ENCODE data around the gene MYO5A.
"Not testable (repeated sequence)": the region's sequence is repeated elsewhere in the genome, so short reads cannot be mapped to it uniquely, and the experiment has no call there.

The MYO5A gene

DNA sequence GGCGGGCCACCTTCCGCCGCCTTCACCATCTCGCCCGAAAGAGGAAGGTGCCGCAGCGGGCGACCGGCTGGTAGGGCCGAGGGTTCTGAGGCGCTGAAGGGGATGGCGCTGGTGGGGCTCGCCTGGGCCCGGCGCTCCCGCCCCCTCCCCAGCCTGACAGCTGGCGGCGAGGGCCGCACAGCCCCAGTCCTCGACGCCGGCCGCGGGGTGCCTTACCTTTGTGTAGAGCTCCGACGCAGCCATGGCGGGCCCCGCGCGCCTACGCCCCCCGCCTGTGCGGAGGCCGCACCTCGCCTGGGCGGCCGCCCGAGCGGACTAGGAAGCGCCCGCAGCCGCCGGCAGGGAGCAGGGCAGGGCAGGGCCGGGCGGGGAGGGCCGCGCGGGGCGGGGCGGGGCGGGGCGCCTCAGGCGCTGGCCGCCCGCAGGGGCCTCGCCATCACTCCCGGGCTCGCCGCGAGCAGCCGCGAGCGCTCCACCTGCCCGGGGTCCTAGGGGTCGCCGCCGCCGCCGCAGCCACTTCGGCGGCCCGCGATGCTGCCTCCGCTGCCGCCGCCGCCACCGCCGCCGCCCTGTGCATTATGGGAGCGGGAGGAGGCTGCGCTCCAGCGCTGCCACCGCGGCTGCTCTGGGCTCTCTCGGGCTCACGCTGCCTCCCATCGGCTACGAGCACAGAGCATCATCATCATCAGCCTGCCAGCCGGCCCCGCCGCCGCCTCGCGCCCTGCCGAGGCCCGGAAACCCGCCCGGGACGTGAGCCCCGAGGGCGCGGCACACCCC is at the start of gene MYO5A:
Gene MYO5A, minus strand, starts transcription at position 317 of the 777 bp plus-strand sequence. Its CDS starts 74 bp downstream, at position 243.
- DNase-seq (ENCODE audit: low read depth), result peak; percentile 32

DNA sequence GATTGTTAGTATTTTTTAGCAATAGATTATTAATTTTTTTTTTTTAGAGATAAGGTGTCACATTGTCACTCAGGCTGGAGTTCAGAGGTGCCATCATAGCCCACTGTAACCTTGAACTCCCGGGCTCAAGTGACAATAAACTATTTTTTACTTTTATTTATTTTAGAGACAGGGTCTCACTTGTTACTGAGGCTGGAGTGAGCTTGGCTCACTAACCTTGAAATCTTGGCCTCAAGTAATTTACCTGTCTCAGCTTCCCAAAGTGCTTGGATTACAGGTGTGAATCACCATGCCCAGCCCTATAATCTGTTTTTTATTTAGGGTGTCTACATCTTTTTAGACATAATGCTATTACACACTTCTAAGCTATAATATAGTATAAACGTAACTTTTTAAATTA is 48.0 kb upstream of the MYO5A start:
- DNase-seq (ENCODE audit: low read depth), result no peak

DNA sequence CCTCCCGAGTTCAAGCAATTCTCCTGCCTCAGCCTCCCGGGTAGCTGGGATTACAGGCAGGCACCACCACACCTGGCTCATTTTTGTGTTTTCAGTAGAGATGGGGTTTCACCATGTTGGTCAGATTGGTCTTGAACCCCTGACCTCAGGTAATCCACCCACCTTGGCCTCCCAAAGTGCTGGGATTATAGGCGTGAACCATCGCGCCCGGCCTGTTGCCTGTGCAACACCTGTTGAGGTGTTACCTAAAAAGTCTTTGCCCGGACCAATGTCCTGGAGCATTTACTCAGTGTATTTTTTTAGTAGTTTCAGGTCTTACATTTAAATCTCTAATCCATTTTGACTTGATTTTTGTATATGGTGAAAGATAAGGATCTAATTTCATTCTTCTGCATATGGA is 46.9 kb upstream of the MYO5A start:
- DNase-seq (ENCODE audit: low read depth), result not testable (repeated sequence)

DNA sequence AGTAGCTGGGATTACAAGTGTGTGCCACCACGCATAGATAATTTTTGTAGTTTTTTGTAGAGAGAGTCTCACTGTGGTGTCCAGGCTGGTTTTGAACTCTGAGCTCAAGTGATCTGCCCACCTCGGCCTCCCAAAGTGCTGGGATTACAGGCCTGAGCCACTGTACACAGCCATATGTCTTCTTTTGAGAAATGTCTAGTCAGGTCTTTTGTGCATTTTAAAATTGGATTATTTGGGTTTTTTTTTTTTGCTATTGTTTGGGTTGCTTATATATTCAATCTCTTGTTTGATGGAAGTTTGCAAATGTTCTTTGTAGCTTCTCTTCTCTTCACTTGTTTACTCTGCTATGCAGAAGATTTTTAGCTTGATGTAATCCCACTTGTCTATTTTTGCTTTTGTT is 46.4 kb upstream of the MYO5A start:
- DNase-seq (ENCODE audit: low read depth), result no peak

DNA sequence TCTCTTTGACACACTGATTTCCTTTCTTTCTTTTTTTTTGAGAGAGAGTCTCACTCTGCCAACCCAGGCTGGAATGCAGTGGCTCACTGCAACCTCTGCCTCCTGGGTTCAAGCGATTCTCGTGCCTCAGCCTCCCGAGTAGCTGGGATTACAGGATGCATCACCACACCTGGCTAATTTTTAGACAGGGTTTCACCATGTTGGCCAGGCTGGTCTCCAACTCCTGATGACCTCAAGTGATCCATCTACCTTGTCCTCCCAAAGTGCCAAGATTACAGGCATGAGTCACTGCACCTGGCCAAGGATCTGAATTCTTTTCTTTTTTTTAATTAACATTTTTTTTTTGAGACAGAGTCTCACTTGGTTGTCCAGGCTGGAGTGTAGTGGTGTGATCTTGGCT is 45.9 kb upstream of the MYO5A start:
- not testable (repeated sequence) for DNase-seq (ENCODE audit: low read depth)

DNA sequence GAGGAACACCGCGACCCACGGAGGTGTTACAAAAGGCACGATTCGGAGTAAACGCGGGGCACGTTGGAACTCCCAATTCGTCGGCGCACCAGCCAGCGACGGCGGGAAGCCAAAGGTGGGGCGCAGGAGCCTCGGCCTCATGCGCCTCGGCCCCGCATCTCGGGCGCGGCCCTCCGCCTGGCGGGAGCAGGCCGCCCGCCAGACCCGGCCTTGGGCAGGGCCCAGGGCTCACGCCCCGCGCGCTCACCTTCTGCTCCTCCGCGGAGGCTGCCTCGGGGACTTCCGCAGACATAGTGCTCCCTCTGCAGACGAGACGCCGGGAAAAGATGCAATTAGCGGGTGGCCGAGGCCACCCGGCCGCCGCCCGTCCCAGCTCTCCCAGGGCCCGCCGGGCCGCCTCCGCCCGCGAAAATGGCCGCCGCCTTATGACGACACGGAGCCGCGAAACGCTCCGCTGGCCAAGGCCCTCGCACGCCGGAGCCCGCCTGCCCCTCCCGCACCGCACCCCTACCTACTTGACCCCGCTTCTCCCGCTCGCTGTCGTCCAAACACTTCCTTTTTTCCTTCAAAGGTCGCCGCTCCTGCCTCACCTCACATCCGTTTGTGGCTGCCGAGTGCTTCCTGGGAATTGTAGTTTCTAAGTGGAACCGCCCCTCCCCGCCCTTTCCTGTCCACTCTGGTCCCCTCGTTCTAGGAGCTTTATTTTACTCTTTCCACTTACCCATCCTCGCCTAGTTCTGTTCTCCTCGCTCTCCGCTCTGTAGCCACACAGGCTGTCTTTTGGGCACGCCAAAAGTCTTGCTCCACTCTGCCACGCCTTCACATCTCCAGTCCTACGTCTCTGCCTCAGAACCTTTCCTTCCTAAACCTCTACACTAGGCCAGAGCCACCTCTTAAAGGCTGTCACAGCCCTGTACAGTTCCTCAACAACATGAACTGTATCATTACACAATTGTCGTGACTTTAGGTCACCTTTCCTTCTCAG is 40.2 kb upstream of the MYO5A start, which contains the start of gene ARPP19:
Gene ARPP19, minus strand, starts transcription at position 430 of the 985 bp plus-strand sequence. Its CDS starts 138 bp downstream, at position 292.
- peak; percentile 84 for DNase-seq (ENCODE audit: low read depth)

DNA sequence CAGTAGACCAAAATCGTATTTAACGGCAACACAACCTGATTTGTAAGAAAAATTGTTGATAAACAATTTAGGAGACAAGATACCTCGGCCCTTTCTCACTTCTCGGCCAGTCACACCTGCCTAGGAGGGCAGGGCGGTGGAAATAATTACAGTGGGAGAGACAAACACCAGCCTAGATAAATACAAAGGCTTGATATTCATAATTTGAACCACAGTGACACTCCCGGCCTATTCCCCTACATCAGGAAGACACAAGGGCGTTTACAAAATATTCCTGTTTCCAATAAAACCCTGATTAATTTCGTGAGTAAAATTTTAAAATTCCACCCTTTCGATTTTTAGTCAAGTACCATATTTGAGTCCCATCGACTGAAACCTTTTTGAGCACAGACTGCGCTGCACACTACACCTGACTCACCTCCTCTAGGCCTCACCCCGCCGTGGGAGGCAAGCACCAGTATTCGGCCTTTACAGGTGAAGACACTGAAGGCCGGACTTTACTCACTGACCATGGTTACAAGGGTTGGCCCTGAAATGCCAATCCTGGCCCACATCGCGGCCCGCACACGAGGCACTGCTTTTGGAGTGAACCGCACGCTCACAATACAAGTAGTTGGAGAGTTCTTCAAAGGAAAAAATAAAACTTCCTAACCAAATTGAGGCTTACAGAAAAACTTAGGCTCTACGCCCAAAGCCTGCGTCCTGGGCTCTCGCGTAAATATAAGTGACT is 39.4 kb upstream of the MYO5A start:
- no peak for DNase-seq (ENCODE audit: low read depth)

DNA sequence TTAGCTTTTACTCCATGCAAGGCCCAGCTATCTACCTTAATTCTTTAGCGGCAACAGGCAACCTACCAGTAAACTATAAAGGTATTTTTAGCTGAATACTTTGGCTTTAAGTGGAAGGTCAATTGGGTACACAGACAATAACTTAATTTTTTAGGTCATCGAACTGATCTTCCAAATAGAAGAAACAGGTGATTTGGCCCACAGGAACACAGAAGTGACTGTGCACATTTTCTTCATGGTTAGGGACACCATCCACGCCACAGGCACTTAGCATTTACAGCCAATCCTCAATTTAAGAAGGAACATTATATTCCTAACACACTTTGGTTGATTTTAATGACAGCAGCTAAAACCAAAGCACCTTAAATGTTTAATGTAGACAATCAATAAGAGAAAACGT is 38.2 kb upstream of the MYO5A start:
- DNase-seq (ENCODE audit: low read depth), result no peak

DNA sequence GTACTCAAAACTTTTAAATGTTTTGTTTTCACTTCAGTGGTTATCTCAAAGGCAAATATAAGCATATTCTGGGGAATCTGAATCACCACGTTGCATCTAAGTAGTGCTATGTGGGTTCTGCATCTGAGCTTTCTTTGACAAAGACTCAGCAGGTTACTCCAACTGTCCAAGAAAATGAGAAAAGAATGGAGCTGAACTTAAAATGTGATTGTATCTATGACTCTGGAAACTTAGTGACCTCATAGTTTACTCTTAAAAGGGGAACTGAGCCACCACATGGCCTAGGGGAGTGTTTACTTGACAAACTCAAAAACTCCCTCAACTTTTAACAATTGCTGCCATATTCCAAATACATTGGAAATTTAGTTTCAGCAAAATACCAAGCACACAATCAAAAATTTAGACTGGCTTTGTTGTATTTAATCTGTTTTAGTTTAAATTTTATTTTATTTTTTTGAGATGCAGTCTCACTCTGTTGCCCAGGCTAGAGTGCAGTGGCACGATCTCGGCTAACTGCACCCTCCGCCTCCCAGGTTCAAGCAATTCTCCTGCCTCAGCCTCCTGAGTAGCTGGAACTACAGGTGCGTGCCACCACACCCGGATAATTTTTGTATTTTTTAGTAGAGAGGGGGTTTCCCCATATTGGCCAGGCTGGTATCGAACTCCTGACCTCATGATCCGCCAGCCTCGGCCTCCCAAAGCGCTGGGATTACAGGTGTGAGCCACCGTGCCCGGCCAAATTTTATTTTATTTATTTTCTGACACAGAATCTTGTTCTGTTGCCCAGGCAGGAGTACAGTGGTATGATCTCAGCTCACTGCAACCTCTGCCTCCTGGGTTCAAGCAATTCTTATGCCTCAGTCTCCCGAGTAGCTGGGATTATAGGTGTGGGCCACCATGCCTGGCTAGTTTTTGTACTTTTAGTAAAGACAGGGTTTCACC is 37.0 kb upstream of the MYO5A start:
- DNase-seq (ENCODE audit: low read depth), result not testable (repeated sequence)

DNA sequence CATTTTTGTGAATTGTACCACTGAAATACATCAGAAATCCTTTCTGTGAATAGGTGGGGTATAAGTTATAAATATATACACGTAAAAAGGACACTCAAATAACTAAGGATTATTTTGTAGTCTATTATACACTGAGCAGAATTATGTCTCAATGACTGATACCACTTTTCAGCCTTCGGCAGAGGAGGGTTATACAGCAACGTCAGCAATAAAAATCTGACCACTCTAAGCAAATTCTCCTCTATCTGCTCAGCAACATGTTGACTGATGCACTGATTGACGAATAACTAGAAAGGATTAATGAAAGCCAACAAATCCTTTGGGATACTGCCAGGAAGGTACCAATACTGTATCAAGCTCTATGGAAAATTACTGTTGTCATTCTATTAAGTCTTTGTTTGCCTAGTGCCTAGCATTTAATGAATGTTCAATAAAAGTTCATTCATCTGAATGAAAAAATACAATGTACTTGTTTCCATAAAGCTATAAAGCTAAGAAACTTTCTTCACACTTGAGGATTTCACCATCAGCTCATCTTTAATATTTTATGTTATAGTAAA is 34.9 kb upstream of the MYO5A start:
- DNase-seq (ENCODE audit: low read depth), result no peak

DNA sequence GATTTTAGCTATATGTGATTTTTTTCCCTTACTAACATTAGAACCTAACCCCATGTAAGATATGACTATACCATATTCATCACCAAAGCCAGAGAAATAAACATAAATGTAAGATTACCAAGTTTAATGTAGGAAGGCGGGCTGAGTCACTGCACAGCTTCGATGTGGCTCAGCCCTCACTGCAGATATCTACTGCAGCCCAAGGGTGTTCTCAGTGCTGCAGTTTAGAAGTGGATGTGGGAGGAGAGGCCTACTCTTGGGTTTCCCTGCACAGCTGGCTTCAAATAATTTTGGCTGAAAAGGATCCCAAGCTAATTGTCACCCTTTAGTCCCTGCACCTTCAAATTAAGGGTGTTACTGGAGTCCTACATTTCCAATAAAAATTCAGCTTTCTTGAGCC is 30.9 kb upstream of the MYO5A start:
- DNase-seq (ENCODE audit: low read depth), result no peak

DNA sequence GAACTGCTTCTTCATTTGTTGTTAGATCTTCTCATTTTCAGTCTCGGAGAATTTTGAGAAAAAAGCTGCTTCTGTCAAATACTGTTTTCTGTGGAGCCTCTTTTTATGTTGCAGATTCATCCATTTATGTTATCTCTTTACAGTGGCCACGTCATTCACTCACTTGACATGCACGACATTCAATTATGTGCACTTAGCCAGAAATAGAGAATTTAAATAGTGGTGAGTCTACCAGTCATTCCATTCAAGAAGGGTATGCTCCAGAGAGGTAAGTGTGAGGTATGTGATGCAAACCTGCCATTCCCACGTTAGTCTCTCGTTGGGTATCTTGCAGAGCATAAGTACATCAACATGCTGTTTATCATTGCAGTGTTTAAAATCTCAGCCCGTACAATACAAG is 30.3 kb upstream of the MYO5A start:
- DNase-seq (ENCODE audit: low read depth), result no peak

DNA sequence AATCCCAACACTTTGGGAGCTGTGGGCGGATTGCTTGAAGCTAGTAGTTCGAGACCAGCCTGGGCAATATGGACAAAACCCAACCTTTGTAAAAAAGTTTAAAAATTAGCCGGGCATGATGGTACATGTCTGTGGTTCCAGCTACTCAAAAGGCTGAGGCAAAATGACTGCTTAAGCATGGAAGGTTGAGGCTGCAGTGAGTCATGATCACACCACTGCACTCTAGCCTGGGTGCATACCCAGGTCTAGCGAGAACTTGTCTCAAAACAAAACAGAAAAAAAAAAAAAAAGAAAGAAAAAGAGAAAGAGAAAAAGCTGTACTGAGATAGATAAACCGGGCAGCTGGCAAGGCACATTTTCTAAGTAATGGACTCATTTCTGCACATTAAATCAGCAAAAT is 29.5 kb upstream of the MYO5A start:
- DNase-seq (ENCODE audit: low read depth), result peak; percentile 9

DNA sequence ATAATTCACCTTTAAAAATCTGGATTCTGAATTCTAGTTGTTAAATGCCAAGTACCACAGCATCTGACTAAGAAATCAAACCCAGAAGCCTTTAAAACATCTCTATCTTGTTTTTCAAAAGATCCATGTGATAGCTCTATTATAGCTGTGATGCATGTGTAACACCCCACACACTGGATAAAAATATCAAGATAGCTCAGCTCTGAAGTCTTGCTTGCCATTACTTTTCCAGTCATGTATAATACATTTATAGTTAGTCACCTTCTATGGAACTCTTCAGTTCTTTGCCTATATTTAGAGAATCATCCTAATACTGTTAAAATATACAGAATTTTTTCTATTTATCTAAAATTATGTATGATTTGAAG is 28.6 kb upstream of the MYO5A start:
- no peak for DNase-seq (ENCODE audit: low read depth)

DNA sequence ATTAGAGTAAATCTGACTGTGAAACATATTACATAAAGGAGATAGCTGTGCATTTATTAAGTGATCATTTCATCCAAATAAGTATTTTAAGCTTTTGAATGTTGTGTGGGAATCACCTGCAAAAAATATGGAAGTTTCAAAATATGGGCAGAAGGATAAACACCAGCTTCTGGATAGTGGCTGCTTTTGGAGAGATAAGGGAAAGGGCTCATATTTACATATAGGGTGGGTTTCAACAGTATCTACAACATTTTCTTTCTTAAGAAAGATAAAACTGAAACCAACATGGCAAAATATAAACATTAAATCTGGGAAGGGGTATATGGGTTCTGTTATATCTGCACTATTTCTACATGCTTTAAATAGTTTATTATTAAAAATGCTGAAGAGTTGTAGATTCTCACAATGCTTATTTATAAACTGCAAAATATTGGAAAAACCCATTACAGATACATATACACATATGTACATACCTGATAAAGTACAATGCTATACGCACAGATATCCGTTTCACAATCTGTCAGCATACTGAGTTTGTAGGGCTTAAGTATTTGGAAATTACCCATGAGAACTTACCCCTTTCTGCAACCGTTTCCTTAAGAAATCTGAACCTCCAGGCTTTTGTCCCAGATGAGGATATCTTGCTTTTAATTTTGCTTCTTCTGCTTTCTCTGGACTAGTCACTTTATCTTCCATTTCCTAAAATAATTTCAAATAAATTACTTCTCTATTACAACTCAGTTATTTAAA is 28.0 kb upstream of the MYO5A start:
- DNase-seq (ENCODE audit: low read depth), result no peak

DNA sequence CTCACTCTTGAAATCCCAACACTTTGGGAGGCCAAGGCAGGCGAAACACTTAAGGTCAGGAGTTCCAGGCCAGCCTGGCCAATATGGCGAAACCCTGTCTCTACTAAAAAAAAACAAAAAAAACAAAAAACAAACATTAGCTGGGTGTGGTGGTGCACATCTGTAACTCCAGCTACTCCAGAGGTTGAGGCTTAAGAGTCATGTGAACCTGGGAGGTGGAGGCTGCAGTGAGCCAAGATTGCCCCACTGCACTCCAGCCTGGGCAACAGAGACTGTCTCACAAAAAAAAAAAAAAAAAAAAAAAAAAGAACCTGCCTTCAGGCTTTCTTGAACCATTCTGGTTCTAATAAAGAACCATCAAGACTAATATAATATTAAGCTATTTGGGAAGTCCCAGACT is 23.6 kb upstream of the MYO5A start:
- no peak for DNase-seq (ENCODE audit: low read depth)

DNA sequence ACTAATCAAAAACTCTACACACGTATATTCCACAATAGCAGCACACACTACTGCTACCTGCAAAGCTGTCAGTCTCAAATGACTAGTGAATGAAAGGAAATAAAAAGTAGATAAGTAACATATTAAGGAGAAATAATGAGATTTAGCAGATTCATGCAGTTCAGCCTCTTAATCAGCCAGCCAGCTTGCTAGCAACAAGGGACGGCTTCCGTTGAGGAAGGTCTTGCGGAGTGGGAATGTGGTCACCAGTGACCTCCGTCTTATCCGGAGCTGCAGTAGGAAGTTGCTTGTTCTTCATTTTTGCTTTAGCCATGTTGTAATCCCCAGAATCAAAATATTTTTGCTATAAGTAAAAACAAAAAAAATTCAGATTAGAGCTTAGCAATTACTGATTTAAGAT is 23.1 kb upstream of the MYO5A start:
- DNase-seq (ENCODE audit: low read depth), result no peak

DNA sequence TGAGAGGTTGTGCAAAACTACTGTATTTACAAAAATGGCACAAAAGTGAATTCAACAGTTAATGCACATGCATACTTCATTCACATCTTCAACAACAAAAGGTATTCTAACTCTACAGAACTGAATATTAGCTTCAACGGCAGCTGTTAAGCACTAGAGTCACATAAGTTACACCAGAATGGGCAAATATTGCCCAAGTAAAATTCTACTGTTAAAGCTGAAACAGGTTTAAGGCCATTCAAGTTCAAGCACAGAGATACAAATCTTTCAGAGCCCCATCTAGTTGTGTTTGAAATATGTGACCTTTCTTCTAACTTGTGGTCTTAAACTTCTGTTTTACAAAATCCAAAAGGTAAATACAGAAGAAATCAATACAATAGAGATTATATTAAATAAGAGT is 22.5 kb upstream of the MYO5A start:
- DNase-seq (ENCODE audit: low read depth), result not testable (repeated sequence)

DNA sequence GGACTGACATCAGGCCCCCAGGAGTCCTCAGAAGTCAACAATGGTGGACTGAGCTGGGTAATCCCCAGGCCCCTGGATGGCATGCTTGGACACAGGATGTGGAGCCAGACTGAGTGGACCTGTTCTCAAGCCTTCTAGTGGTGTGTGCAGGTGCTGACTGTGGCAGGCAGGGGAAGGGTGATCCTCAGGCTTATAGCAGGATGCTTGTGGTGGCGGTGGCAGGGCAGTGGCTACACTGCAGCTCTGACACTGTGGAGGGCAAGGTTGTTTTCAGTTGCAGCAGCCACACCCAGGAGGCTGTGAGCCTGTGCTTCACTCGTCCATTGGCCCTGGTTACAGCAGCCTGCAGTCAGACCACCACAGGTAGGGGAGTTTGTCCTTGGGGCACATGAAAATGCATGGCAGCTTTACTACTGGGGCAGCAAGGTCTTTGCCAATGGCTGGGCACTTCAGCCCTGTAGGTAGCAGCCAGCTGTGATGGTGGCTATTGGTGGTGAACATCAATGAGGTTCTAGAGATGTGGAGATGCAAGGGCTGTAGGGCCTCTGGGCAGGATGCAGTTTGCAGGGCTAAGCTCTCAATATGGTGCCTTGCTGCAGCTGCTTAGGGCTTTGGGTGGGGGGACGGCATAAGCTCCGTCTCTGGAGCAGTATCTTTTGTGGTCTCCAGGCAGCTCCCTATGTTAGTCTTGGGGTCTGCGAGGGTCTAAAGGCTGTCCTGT is 17.5 kb upstream of the MYO5A start:
- DNase-seq (ENCODE audit: low read depth), result no peak

Measured in fibroblast of the conjunctiva (primary cell).